H1 (cell line): ENCODE data around the gene ERI3. TPM values are rescaled to one million over a fixed set of nuclear protein-coding genes. Genes with fewer than 3 reads are reported as not detected.

ENCODE experiments used
- CTCF ChIA-PET: fragments of 300-600 bp; sonication (Branson Sonifier 250); formaldehyde crosslinking; loops from one replicate; lab custom pipeline; 2021; ENCODE audit not compliant: partially characterized antibody; lab: Charles Lee
- POLR2A ChIA-PET: fragments of 300-600 bp; sonication (Branson Sonifier 250); formaldehyde crosslinking; loops from one replicate; lab custom pipeline; 2021; ENCODE audit warnings: inconsistent platforms; ENCODE audit not compliant: partially characterized antibody; lab: Charles Lee
- DNase-seq, 2 experiments: peaks; one replicate each; pipeline versions ENCODE4 v3.0.0 to v3.0.0-alpha.2; 2010 to 2022; ENCODE audit warnings: low spot score in 2 of 2, low read depth in 1 of 2, mixed read lengths in 1 of 2
- FAIRE-seq: peaks from 2 replicates; lab custom pipeline; 2011; peaks lifted over from hg19 to GRCh38; lab: Jason Lieb, UNC
- H2AFZ ChIP-seq: 2 replicates; pipeline ENCODE4 v1.8.1; 2012; ENCODE audit warnings: low read length, inconsistent platforms
- H2AK5ac ChIP-seq: 2 replicates; pipeline ENCODE4 v1.6.1; 2013; ENCODE audit warnings: low read depth, low read length
- H2BK120ac ChIP-seq: replicated peaks from 2 replicates; pipeline ENCODE3; 2013; ENCODE audit warnings: low read depth, low read length, inconsistent platforms
- H2BK12ac ChIP-seq: 2 replicates; pipeline ENCODE4 v1.6.1; 2013; ENCODE audit warnings: low read depth, low read length
- H2BK15ac ChIP-seq: 2 replicates; pipeline ENCODE4 v1.6.1; 2013; ENCODE audit warnings: low read length
- H2BK20ac ChIP-seq: 2 replicates; pipeline ENCODE4 v1.6.1; 2013; ENCODE audit warnings: low read length
- H2BK5ac ChIP-seq: 2 replicates; pipeline ENCODE4 v1.6.1; 2013; ENCODE audit warnings: low read depth, low read length
- H3K14ac ChIP-seq: 2 replicates; pipeline ENCODE4 v1.6.1; 2013; ENCODE audit warnings: inconsistent platforms; ENCODE audit not compliant: insufficient read length
- H3K18ac ChIP-seq: 2 replicates; pipeline ENCODE4 v1.6.1; 2013; ENCODE audit warnings: low read length; ENCODE audit errors: extremely low read depth
- H3K23ac ChIP-seq: 2 replicates; pipeline ENCODE4 v1.6.1; 2013; ENCODE audit warnings: inconsistent platforms; ENCODE audit not compliant: insufficient read length
- H3K23me2 ChIP-seq: 2 replicates; pipeline ENCODE4 v1.6.1; 2013; ENCODE audit warnings: low read depth, low read length
- H3K27ac ChIP-seq: 2 replicates; pipeline ENCODE4 v1.6.1; 2011; ENCODE audit warnings: low read depth, low read length, inconsistent platforms
- H3K27me3 ChIP-seq, 4 experiments: replicated peaks in 1 of 4; 1 replicate in 1 of 4; 2 replicates in 3 of 4; pipeline versions ENCODE4 v1.6.1 to v1.8.1; 2011 to 2013; ENCODE audit warnings: low read length in 3 of 4, mild to moderate bottlenecking in 3 of 4, inconsistent platforms in 2 of 4, mixed read lengths in 2 of 4, moderate library complexity in 1 of 4; ENCODE audit not compliant: control insufficient read depth in 3 of 4, insufficient read depth in 3 of 4; ENCODE audit errors: extremely low read depth in 1 of 4
- H3K36me3 ChIP-seq, 4 experiments: 2 replicates each; pipeline versions ENCODE4 v1.6.1 to v1.8.1; 2011 to 2013; ENCODE audit warnings: mild to moderate bottlenecking in 4 of 4, low read length in 3 of 4, moderate library complexity in 2 of 4, control low read depth in 1 of 4, inconsistent platforms in 1 of 4; ENCODE audit not compliant: insufficient read depth in 4 of 4, control insufficient read depth in 2 of 4
- H3K4ac ChIP-seq: replicated peaks from 2 replicates; pipeline ENCODE3; 2013; ENCODE audit warnings: low read length, low read depth, mixed read lengths, inconsistent platforms; ENCODE audit not compliant: insufficient read length
- H3K4me1 ChIP-seq, 4 experiments: replicated peaks in 1 of 4; 1 replicate in 1 of 4; 2 replicates in 3 of 4; pipeline versions ENCODE4 v1.6.1 to v1.8.1; 2011 to 2013; ENCODE audit warnings: low read length in 3 of 4, inconsistent platforms in 2 of 4, mixed read lengths in 1 of 4; ENCODE audit not compliant: insufficient read depth in 4 of 4, control insufficient read depth in 3 of 4
- H3K4me2 ChIP-seq, 2 experiments: 2 replicates each; pipeline versions ENCODE4 v1.6.1 to v1.8.1; 2011 to 2013; ENCODE audit warnings: low read depth in 2 of 2, low read length in 2 of 2, control low read depth in 1 of 2, inconsistent platforms in 1 of 2, mild to moderate bottlenecking in 1 of 2; ENCODE audit not compliant: insufficient read depth in 1 of 2
- H3K4me3 ChIP-seq, 4 experiments: fragments of 200-600, 300-600 bp in 1 of 4; sonication (generic), shearing (Covaris generic), sonication (Bioruptor Twin) in 1 of 4; 2 replicates each; pipeline versions ENCODE4 v1.5.1 to v1.8.1; 2011 to 2016; ENCODE audit warnings: low read length in 4 of 4, low read depth in 3 of 4, control low read depth in 2 of 4, inconsistent platforms in 2 of 4, mild to moderate bottlenecking in 2 of 4, mixed read lengths in 1 of 4, moderate library complexity in 1 of 4; ENCODE audit not compliant: insufficient read depth in 2 of 4; ENCODE audit errors: extremely low read depth in 1 of 4
- H3K56ac ChIP-seq: replicated peaks from 2 replicates; pipeline ENCODE3; 2013; ENCODE audit warnings: low read depth, mild to moderate bottlenecking, mixed read lengths, low read length, inconsistent platforms; ENCODE audit not compliant: insufficient read length
- H3K79me1 ChIP-seq: 2 replicates; pipeline ENCODE4 v1.6.1; 2013; ENCODE audit warnings: low read depth, low read length, control low read depth
- H3K79me2 ChIP-seq, 2 experiments: 2 replicates each; pipeline versions ENCODE4 v1.6.1 to v1.8.1; 2012 to 2013; ENCODE audit warnings: low read length in 2 of 2, mild to moderate bottlenecking in 2 of 2, inconsistent platforms in 1 of 2; ENCODE audit not compliant: insufficient read depth in 2 of 2, control insufficient read depth in 1 of 2
- H3K9ac ChIP-seq, 4 experiments: replicated peaks in 1 of 4; 1 replicate in 1 of 4; 2 replicates in 3 of 4; pipeline versions ENCODE4 v1.6.1 to v1.8.1; 2011 to 2013; ENCODE audit warnings: low read depth in 3 of 4, low read length in 3 of 4, control low read depth in 2 of 4, mild to moderate bottlenecking in 2 of 4, moderate library complexity in 2 of 4, inconsistent platforms in 1 of 4; ENCODE audit errors: extremely low read depth in 1 of 4
- H3K9me3 ChIP-seq, 2 experiments: 2 replicates each; pipeline versions ENCODE4 v1.6.1 to v1.8.1; 2012 to 2013; ENCODE audit warnings: mild to moderate bottlenecking in 2 of 2, moderate library complexity in 2 of 2, control low read depth in 1 of 2, inconsistent platforms in 1 of 2, low read depth in 1 of 2, low read length in 1 of 2, mixed read lengths in 1 of 2; ENCODE audit not compliant: insufficient read depth in 2 of 2
- H4K20me1 ChIP-seq, 2 experiments: replicated peaks in 1 of 2; 2 replicates each; pipeline versions ENCODE3 to v1.8.1; 2011 to 2013; ENCODE audit warnings: inconsistent platforms in 2 of 2, low read length in 2 of 2, mild to moderate bottlenecking in 1 of 2; ENCODE audit not compliant: insufficient read depth in 2 of 2, control insufficient read depth in 1 of 2
- H4K5ac ChIP-seq: 2 replicates; pipeline ENCODE4 v1.6.1; 2013; ENCODE audit warnings: low read length, low read depth, mixed read lengths, inconsistent platforms; ENCODE audit not compliant: insufficient read length
- H4K8ac ChIP-seq: 2 replicates; pipeline ENCODE4 v1.8.0; 2013; ENCODE audit warnings: mild to moderate bottlenecking, moderate library complexity, low read length, inconsistent platforms; ENCODE audit not compliant: insufficient read depth; ENCODE audit errors: extremely low read depth
- H4K91ac ChIP-seq: replicated peaks from 2 replicates; pipeline ENCODE3; 2013; ENCODE audit warnings: low read length, mixed read lengths, inconsistent platforms; ENCODE audit not compliant: insufficient read length
- CBX5 ChIP-seq: fragments of 300-800, 300-1000 bp; sonication (generic); IDR thresholded peaks from 2 replicates; pipeline ENCODE4 v1.7.1; 2016; ENCODE audit warnings: antibody characterized with exemption, low read length, low read depth
- CHD2 ChIP-seq: IDR thresholded peaks from 2 replicates; pipeline ENCODE4 v1.6.1; 2012; ENCODE audit warnings: low read length, improper control_type of control experiment
- CTCF ChIP-seq, 3 experiments: IDR thresholded peaks; 1 replicate in 2 of 3; 2 replicates in 1 of 3; pipeline versions ENCODE4 v1.5.1 to v1.6.1; 2011; ENCODE audit warnings: low read length in 3 of 3, mild to moderate bottlenecking in 3 of 3, inconsistent platforms in 2 of 3, low read depth in 1 of 3, moderate library complexity in 1 of 3; ENCODE audit not compliant: insufficient read depth in 1 of 3; ENCODE audit errors: control extremely low read depth in 1 of 3
- EP300 ChIP-seq, 2 experiments: IDR thresholded peaks; 1 replicate in 1 of 2; 2 replicates in 1 of 2; pipeline ENCODE4 v1.6.1; 2011 to 2012; ENCODE audit warnings: low read depth in 2 of 2, low read length in 2 of 2, mild to moderate bottlenecking in 2 of 2, borderline replicate concordance in 1 of 2, inconsistent platforms in 1 of 2, moderate library complexity in 1 of 2
- JUND ChIP-seq: IDR thresholded peaks from 2 replicates; pipeline ENCODE4 v1.6.1; 2011; ENCODE audit warnings: mild to moderate bottlenecking, improper control_type of control experiment, low read length
- RAD21 ChIP-seq, 2 experiments: IDR thresholded peaks in 1 of 2; conservative IDR thresholded peaks in 1 of 2; 2 replicates each; pipeline ENCODE4 v1.6.1; 2011; ENCODE audit warnings: low read depth in 2 of 2, low read length in 2 of 2, improper control_type of control experiment in 1 of 2, inconsistent platforms in 1 of 2, mild to moderate bottlenecking in 1 of 2, moderate library complexity in 1 of 2
- RFX5 ChIP-seq: IDR thresholded peaks from 2 replicates; pipeline ENCODE4 v1.6.1; 2011; ENCODE audit warnings: low read depth, low read length, improper control_type of control experiment, borderline replicate concordance
- RNF2 ChIP-seq: fragments of 200-900, 300-1000 bp; sonication (generic); IDR thresholded peaks from 2 replicates; pipeline ENCODE4 v1.7.1; 2016; ENCODE audit warnings: borderline replicate concordance, low read depth, mild to moderate bottlenecking, antibody characterized with exemption, low read length; ENCODE audit not compliant: poor library complexity, severe bottlenecking; ENCODE audit errors: missing control alignments
- SP2 ChIP-seq: IDR thresholded peaks from 2 replicates; pipeline ENCODE4 v1.6.1; 2012; ENCODE audit warnings: mild to moderate bottlenecking, low read length, inconsistent platforms
- TBP ChIP-seq: IDR thresholded peaks from 2 replicates; pipeline ENCODE4 v1.6.1; 2011; ENCODE audit warnings: low read depth, low read length, improper control_type of control experiment
- TEAD4 ChIP-seq: IDR thresholded peaks from 2 replicates; pipeline ENCODE4 v1.6.1; 2012; ENCODE audit warnings: low read depth, low read length, inconsistent platforms, mixed read lengths
- WGBS, 2 experiments: shearing (Covaris generic) in 1 of 2; methylation state at CpG; one replicate each; pipeline versions ENCODE4 v1.1.6 to v1.1.7; 2013 to 2015; ENCODE audit warnings: low lambda C conversion rate in 2 of 2, mixed read lengths in 2 of 2, inconsistent platforms in 1 of 2, low coverage in 1 of 2, missing lambda C conversion rate in 1 of 2; ENCODE audit not compliant: insufficient replicate concordance in 2 of 2, insufficient coverage in 1 of 2, insufficient read length in 1 of 2; ENCODE audit errors: extremely low coverage in 1 of 2, missing lambda C conversion rate in 1 of 2; 5-methylcytosine and 5-hydroxymethylcytosine counted together
- polyA plus RNA-seq, 7 experiments: library from polyadenylated mRNA; depleted of rRNA in 3 of 7; stranded (reverse) in 5 of 7; unstranded in 2 of 7; fragments of >200 nt in 5 of 7; fragments of 200-250 nt in 2 of 7; gene quantifications; 1 replicate in 5 of 7; 2 replicates in 1 of 7; 4 replicates in 1 of 7; pipeline versions ENCODE4 v1.2.1 to v1.2.3, GENCODE V29; 2011 to 2013; ENCODE audit warnings: missing spikeins in 2 of 7, mixed read lengths in 2 of 7
- total RNA-seq: library from RNA; stranded (reverse); fragmentation: NEBNext Ultra II Directional; extraction: Animal tissue kit (Norgen Biotek cat#: 25700); gene quantifications from 2 replicates; pipeline ENCODE4 v1.2.1, GENCODE V29; 2021

Gene ERI3
- total and polyA plus RNA-seq, 2 of the 8 experiments (the other 6 are each of a cell fraction or from before 2014, with no cell fraction given) = 81.1 to 199 TPM

GRCh38 chr1:44338136-44338535 lies 16.9 kb downstream of the ERI3 start:
- Histone ChIP-seq H3K23me2 (no peaks in the 10 kb centered on the region), H2AFZ (no peak overlapping the region), H2BK5ac (no peak overlapping the region), H3K4me3 (no peak overlapping the region), H2BK12ac (no peak overlapping the region), H3K4me1 (peaks cover 2 to 13% (median 11%) of the 10 kb centered on the region in 4 experiments; a peak in 5 of 7 replicates), H4K5ac (no peak overlapping the region), H3K9me3 (peaks cover 0 to 3% of the 10 kb centered on the region in 2 experiments; a peak in 3 of 4 replicates), H3K79me2 (peaks cover 0 to 24% of the 10 kb centered on the region in 2 experiments; a peak in 3 of 4 replicates), H2BK120ac (no peak overlapping the region), H3K9ac (no peak overlapping the region), H3K4me2 (no peak overlapping the region), H3K27me3 (no peaks in the 10 kb centered on the region), H3K36me3 (peaks cover 0 to 38% (median 18%) of the 10 kb centered on the region in 4 experiments; a peak in 5 of 8 replicates), H4K20me1 (peaks cover 4 to 11% of the 10 kb centered on the region in 2 experiments), H4K8ac (no peak overlapping the region), H3K23ac (no peak overlapping the region), H4K91ac (no peak overlapping the region), H2BK20ac (no peak overlapping the region), H3K27ac (no peak overlapping the region), H3K18ac (no peak overlapping the region), H3K56ac (no peak overlapping the region), H3K14ac (no peak overlapping the region), H2BK15ac (no peak overlapping the region), H3K4ac (no peak overlapping the region), H2AK5ac (no peak overlapping the region), H3K79me1 (peaks cover 10% of the 10 kb centered on the region)
- POLR2A ChIA-PET = no interaction called here
- DNase-seq = no peak
- FAIRE-seq = no peak
- 91% methylated on average over 2 of the region's 2 CpGs; no CpG with 5 or more reads in 1 of the 2 experiments for WGBS, 2 experiments
- CTCF ChIA-PET = interaction anchor here (0.6 to 1.7 kb wide), 8 partner anchors 8 to 290 kb away, joined by 3 to 7 read pairs (median 3); no protein-coding TSS in a partner anchor
- TF ChIP-seq CBX5 = no peak
- no peak for TF ChIP-seq CTCF (IDR thresholded peaks at IDR 0.05; ENCODE audit: control extremely low read depth in 1 of 3, insufficient read depth in 1 of 3, low read depth in 1 of 3, low read length in 3 of 3)
- no peak for TF ChIP-seq TBP
- TF ChIP-seq CHD2 = no peak
- TF ChIP-seq RAD21 (IDR thresholded peaks at IDR 0.05 in 1 of 2, conservative IDR thresholded peaks at IDR 0.05 in 1 of 2; ENCODE audit: low read depth in 2 of 2, low read length in 2 of 2) = no peak
- TF ChIP-seq RFX5 = no peak
- TF ChIP-seq JUND = no peak
- no peak for TF ChIP-seq EP300 (IDR thresholded peaks at IDR 0.05; ENCODE audit: borderline replicate concordance in 1 of 2, low read depth in 2 of 2, low read length in 2 of 2)
- TF ChIP-seq SP2 = no peak
- TF ChIP-seq TEAD4 = no peak
- no peak for TF ChIP-seq RNF2
